Stimulated activated CD8-positive, alpha-beta memory T cell treated with anti-CD3 and anti-CD28 coated beads, Interleukin-12 subunit alpha, Interleukin-12 subunit beta, amount 100 ng/mL, for 24 hours (primary cell): Measurements from ENCODE around the gene MAN1B1.
"Not testable (repeated sequence)": the region's sequence is repeated elsewhere in the genome, so short reads cannot be mapped to it uniquely, and the experiment has no call there.

ENCODE experiments used
- DNase-seq: peaks from one replicate; pipeline ENCODE4 v3.0.0-alpha.2; 2020; ENCODE audit errors: extremely low read depth

MAN1B1 gene

GRCh38 chr9:137110147-137110910, 23.5 kb downstream of the MAN1B1 start:
- no peak for DNase-seq

- DNase-seq, result no peak
These were observed 24.4 kb downstream of the MAN1B1 start for GRCh38 chr9:137110911-137111787.

GRCh38 chr9:137111788-137112563, 25.2 kb downstream of the MAN1B1 start:
- DNase-seq, result no peak

- DNase-seq, result no peak
These were observed 26.0 kb downstream of the MAN1B1 start for GRCh38 chr9:137112564-137113384.

- DNase-seq, result no peak
These were observed 26.8 kb downstream of the MAN1B1 start for GRCh38 chr9:137113385-137114159.

GRCh38 chr9:137114220-137114612, 27.4 kb downstream of the MAN1B1 start:
- no peak for DNase-seq

- peak; percentile 62 for DNase-seq
These were observed 28.0 kb downstream of the MAN1B1 start, which contains the start of gene DPP7 for GRCh38 chr9:137114613-137115393. Gene DPP7 (minus strand): TSS chr9:137114733. CDS start chr9:137114713, 20 bp downstream.

GRCh38 chr9:137115394-137116026, 28.7 kb downstream of the MAN1B1 start:
- DNase-seq, result no peak

- no peak for DNase-seq
These were observed 29.3 kb downstream of the MAN1B1 start for GRCh38 chr9:137116027-137116507.

GRCh38 chr9:137116728-137117127, 29.9 kb downstream of the MAN1B1 start:
- no peak for DNase-seq

GRCh38 chr9:137117269-137117731, 30.5 kb downstream of the MAN1B1 start:
- DNase-seq, result no peak

GRCh38 chr9:137118092-137118603, 31.4 kb downstream of the MAN1B1 start:
- DNase-seq, result not testable (repeated sequence)

GRCh38 chr9:137121927-137122795, 35.4 kb downstream of the MAN1B1 start:
- not testable (repeated sequence) for DNase-seq

GRCh38 chr9:137122796-137123467, 36.1 kb downstream of the MAN1B1 start:
- DNase-seq, result not testable (repeated sequence)

GRCh38 chr9:137123468-137123837, 36.7 kb downstream of the MAN1B1 start:
- DNase-seq, result no peak

GRCh38 chr9:137123952-137124462, 37.2 kb downstream of the MAN1B1 start:
- not testable (repeated sequence) for DNase-seq

GRCh38 chr9:137126786-137127185, 40.0 kb downstream of the MAN1B1 start:
- DNase-seq, result no peak
